ENCODE results near the gene KRT14. TPM values are rescaled to one million over a fixed set of nuclear protein-coding genes. Genes with fewer than 3 reads are reported as not detected.
"Not testable (repeated sequence)": the region's sequence is repeated elsewhere in the genome, so short reads cannot be mapped to it uniquely, and the experiment has no call there.

KRT14 gene
- total RNA-seq, 3 donors from 2014 or later: not detected

- no peak for ATAC-seq
Measured at GRCh38 chr17:41599680-41600079, 13.0 kb upstream of the KRT14 start.

GRCh38 chr17:41595585-41595984 lies 8.9 kb upstream of the KRT14 start:
- no peak for DNase-seq
- Mint-ChIP-seq H3K4me3 (no peak overlapping the region), H3K27me3 (ENCODE audit: low read depth) (peaks cover 16% of the 10 kb centered on the region), H3K4me1 (ENCODE audit: low read depth) (no peaks in the 10 kb centered on the region), H3K9me3 (no peaks in the 10 kb centered on the region), H3K36me3 (ENCODE audit: insufficient read depth) (no peaks in the 10 kb centered on the region)
- ATAC-seq: no peak

More at GRCh38 chr17:41599680-41600079, 13.0 kb upstream of the KRT14 start:
- no peaks in the 10 kb centered on the region for H3K4me1 Mint-ChIP-seq (ENCODE audit: low read depth)
- no peaks in the 10 kb centered on the region for H3K9me3 Mint-ChIP-seq
- H3K4me3 Mint-ChIP-seq: no peak overlapping the region
- DNase-seq: no peak
- no peaks in the 10 kb centered on the region for H3K36me3 Mint-ChIP-seq (ENCODE audit: insufficient read depth)
- peaks cover 12% of the 10 kb centered on the region for H3K27me3 Mint-ChIP-seq (ENCODE audit: low read depth)

DNA sequence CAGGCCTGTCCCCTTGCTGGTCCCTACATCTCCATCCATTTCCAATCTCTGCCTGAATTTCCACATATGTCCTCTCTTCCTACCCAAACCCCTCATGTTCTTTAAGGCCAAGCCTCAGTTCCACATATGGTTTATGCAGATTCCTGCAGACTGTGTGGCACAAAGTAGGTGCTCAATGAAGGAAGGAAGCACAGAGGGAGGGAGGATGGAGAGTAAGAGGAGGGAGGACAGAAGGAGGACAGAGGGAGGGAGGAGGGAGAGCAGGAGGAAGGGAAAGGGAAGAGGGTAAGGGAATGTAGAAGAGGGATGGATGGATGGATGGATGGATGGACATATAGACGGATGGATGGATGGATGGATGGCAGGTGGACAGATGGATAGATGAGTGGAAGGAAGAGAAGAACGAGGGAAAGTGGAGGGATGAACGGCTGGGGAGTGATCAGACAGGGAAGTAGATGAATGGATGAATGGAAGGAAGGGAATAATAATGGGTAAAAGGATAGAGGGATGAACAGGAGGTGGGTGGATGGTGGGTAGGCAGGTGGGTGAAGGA lies 7.7 kb upstream of the KRT14 start:
- no peaks in the 10 kb centered on the region for H3K9me3 Mint-ChIP-seq
- H3K4me1 Mint-ChIP-seq (ENCODE audit: low read depth): no peaks in the 10 kb centered on the region
- no peak overlapping the region for H3K4me3 Mint-ChIP-seq
- no peaks in the 10 kb centered on the region for H3K36me3 Mint-ChIP-seq (ENCODE audit: insufficient read depth)
- ATAC-seq (no peak), DNase-seq (no peak)
- H3K27me3 Mint-ChIP-seq (ENCODE audit: low read depth): peaks cover 20% of the 10 kb centered on the region

DNA sequence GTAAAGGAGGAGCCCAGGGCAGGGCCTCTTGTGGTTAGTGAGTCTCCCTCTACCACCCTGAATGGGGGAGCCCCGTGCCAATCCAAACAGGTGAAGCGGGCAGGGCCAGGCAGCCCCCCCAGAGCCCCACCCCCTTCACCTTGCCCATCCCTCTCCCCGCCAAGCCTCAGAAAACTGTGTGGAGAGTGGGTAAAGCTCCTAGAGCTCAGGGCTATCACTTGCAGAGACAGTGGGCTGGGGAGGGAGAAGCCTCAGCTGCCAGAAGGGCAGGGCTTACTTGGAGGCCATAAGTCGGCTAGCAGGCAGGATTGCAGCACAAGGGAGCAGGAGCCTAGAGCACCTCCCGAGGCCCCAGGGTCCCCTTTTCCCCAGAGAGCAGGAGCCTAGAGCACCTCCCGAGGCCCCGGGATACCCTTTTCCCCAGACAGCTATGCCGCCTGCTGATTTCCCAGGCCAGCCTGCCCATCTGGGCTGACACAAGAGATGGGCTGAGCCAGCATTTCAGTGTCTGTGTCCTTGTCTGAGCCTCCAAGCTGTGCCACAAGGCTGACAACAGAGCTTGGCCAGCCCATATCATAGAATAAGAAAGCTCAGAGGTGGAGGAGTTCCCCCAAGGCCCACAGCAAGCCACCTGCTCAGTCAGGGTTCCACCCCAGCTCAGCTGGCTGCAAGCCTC lies 6.7 kb upstream of the KRT14 start:
- DNase-seq (no peak), ATAC-seq (no peak)
- H3K4me1 Mint-ChIP-seq (ENCODE audit: low read depth): no peaks in the 10 kb centered on the region
- no peaks in the 10 kb centered on the region for H3K9me3 Mint-ChIP-seq
- H3K27me3 Mint-ChIP-seq (ENCODE audit: low read depth): peaks cover 24% of the 10 kb centered on the region
- no peaks in the 10 kb centered on the region for H3K36me3 Mint-ChIP-seq (ENCODE audit: insufficient read depth)
- H3K4me3 Mint-ChIP-seq: no peak overlapping the region

DNA sequence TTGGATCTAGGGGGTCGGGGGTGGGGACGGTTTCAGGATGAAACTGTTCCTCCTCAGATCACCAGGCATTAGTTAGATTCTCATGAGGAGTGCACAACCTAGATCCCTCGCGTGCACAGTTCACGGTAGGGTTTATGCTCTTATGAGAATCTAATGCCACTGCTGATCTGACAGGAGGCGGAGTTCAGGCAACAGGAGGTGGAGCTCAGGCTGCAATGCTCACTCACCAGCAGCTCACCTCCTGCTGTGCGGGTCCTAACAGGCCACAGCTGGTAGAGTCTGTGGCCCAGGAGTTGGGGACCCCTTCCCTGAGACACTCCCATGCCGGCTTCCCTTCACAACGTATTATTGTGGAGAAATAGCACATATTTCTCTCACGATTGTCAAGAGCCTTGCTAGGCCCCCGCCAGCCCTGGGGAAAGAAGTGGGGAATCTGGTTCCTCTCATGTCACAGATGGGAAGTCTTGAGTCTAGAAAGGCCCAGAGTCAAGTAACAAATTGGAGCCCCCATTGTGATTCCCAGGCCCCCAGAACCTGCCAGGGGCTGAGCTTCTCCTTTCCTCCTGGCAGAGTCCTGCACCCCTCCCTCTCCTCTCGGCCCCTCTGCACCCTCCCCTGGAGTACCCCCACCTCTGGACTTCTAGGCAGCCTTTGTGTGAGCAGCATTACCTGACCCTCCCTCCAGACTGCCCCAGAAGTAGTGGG lies 6.1 kb upstream of the KRT14 start:
- H3K36me3 Mint-ChIP-seq (ENCODE audit: insufficient read depth): no peaks in the 10 kb centered on the region
- ATAC-seq (no peak), DNase-seq (no peak)
- no peaks in the 10 kb centered on the region for H3K9me3 Mint-ChIP-seq
- H3K27me3 Mint-ChIP-seq (ENCODE audit: low read depth): peaks cover 24% of the 10 kb centered on the region
- H3K4me1 Mint-ChIP-seq (ENCODE audit: low read depth): no peaks in the 10 kb centered on the region
- no peak overlapping the region for H3K4me3 Mint-ChIP-seq

- Mint-ChIP-seq H3K27me3 (ENCODE audit: low read depth) (peaks cover 26% of the 10 kb centered on the region), H3K4me1 (ENCODE audit: low read depth) (no peaks in the 10 kb centered on the region), H3K4me3 (no peak overlapping the region), H3K36me3 (ENCODE audit: insufficient read depth) (no peaks in the 10 kb centered on the region), H3K9me3 (no peaks in the 10 kb centered on the region)
- no peak for ATAC-seq
- DNase-seq: no peak
Measured at GRCh38 chr17:41589301-41589700, 2.6 kb upstream of the KRT14 start.

GRCh38 chr17:41588126-41588810 lies 1.6 kb upstream of the KRT14 start:
- no peaks in the 10 kb centered on the region for H3K9me3 Mint-ChIP-seq

DNA sequence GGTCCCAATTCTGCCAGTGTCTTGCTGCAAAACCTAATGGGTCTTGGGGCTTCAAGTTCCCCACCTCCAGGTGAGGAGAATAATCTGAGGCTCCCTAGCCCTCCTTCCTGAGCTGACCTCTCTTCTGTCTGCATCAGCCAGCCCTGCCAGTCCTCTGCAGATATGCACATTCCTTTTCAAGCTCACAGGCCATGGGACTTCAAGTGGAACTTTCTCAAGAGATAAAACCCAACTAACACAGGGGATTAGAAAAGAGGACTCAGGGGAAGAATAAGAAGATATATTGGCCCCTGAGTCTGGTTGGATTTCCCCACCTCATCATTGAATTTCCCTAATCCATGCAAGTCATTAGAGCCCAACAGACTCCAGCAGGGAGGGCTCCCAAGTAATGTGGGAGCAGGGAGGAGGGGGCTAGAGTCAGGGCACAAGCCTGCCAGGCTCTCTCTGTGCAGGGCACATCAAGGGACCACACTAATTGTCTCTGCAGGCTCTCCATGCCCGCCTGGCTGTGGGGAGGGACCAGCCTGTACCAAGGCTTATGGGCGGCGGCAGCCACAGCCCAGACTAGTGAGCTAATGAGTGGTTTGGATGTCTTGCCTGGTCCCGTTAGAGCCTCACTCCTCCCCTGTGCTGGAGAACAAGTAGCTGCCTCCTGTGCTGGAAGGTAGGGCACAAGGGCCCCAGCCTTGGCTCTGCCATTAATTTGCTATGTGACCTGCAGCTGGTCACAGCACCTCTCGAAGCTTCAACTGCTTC lies 1.2 kb downstream of the KRT14 start:
- DNase-seq (no peak), ATAC-seq (no peak)
- no peaks in the 10 kb centered on the region for H3K4me1 Mint-ChIP-seq (ENCODE audit: low read depth)
- H3K9me3 Mint-ChIP-seq: no peaks in the 10 kb centered on the region
- H3K4me3 Mint-ChIP-seq: no peak overlapping the region
- H3K36me3 Mint-ChIP-seq (ENCODE audit: insufficient read depth): no peaks in the 10 kb centered on the region
- H3K27me3 Mint-ChIP-seq (ENCODE audit: low read depth): peaks cover 27% of the 10 kb centered on the region

More at GRCh38 chr17:41588126-41588810, 1.6 kb upstream of the KRT14 start:
- Mint-ChIP-seq H3K36me3 (ENCODE audit: insufficient read depth) (no peaks in the 10 kb centered on the region), H3K4me3 (no peak overlapping the region), H3K27me3 (ENCODE audit: low read depth) (peaks cover 25% of the 10 kb centered on the region), H3K4me1 (ENCODE audit: low read depth) (no peaks in the 10 kb centered on the region)
- ATAC-seq (no peak), DNase-seq (no peak)

DNA sequence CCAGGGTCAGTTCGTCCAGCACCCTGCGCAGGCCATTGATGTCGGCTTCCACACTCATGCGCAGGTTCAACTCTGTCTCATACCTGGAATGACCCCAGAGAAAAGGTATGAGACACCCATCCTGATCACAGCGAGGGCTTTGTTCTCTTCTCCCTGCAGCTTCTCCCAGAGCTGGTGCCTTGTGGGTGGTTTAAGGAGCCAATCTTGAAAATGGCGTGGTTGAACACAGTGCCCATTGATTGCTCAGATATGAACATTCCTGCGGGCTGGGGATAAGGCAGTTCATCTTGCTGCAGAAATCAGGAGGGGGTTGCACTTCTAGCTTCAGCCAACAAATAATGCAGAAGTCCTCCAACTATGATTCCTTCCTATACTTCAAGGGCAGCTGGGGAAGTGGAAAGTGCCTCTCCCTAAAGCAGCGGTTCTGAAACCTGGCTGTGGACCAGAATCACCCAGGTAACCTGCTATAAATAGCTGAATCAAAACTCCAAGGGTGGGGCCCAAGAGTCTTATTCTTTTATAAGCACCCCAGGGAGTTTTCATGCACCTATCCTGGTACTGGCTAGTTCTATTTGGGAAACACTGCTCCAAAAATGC lies 2.3 kb downstream of the KRT14 start:
- H3K4me3 Mint-ChIP-seq; H3K36me3 Mint-ChIP-seq (ENCODE audit: insufficient read depth); H3K4me1 Mint-ChIP-seq (ENCODE audit: low read depth); ATAC-seq; H3K9me3 Mint-ChIP-seq; DNase-seq: not testable (repeated sequence)
- peaks cover 34% of the 10 kb centered on the region for H3K27me3 Mint-ChIP-seq (ENCODE audit: low read depth)

- Mint-ChIP-seq H3K9me3 (no peaks in the 10 kb centered on the region), H3K36me3 (ENCODE audit: insufficient read depth) (no peaks in the 10 kb centered on the region), H3K4me1 (ENCODE audit: low read depth) (no peaks in the 10 kb centered on the region), H3K27me3 (ENCODE audit: low read depth) (peaks cover 37% of the 10 kb centered on the region), H3K4me3 (no peak overlapping the region)
- DNase-seq (no peak), ATAC-seq (no peak)
Measured at GRCh38 chr17:41583137-41584127, 3.3 kb downstream of the KRT14 start.

DNA sequence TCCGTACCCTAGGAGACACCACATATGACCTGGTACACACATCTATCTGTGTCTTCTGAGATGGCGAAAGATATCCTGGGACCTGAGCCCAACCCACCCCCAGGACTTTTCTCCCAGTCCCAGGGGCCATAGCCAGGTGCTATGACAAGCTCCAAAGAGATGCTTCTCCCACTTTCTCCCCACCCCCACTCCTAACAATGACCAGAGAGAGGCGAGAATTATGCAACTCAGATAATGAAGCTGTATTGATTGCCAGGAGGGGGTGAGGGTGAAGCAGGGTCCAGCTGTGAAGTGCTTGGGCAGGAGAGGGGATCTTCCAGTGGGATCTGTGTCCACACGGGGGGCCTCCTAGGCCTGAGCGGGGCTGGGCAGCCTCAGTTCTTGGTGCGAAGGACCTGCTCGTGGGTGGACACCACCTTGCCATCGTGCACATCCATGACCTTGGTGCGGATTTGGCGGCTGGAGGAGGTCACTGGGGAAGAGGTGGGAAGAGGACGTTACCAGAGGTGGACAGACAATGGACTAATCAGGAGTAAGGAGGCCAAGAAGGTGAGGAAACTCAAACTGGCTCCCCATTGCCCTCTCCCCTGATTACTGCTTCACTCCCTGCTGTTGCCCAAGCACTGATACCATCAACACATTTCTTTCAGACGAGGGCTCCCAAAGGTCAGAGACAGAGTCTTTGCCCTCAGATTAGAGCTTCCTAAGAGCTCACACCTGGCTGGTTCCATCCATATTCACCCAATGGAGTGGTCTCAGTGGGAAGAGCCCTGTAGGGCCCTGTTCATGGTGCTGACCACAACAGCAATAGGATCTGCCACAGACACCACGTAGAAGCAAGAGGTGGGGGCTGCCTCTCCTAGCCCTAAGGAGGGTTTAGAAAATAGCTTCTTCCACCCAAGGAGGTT lies 4.4 kb downstream of the KRT14 start:
- not testable (repeated sequence) for H3K9me3 Mint-ChIP-seq; H3K4me1 Mint-ChIP-seq (ENCODE audit: low read depth); DNase-seq; H3K36me3 Mint-ChIP-seq (ENCODE audit: insufficient read depth); H3K4me3 Mint-ChIP-seq; ATAC-seq
- H3K27me3 Mint-ChIP-seq (ENCODE audit: low read depth): peaks cover 44% of the 10 kb centered on the region

- Mint-ChIP-seq H3K27me3 (ENCODE audit: low read depth) (peaks cover 50% of the 10 kb centered on the region), H3K36me3 (ENCODE audit: insufficient read depth) (no peaks in the 10 kb centered on the region), H3K4me3 (no peak overlapping the region), H3K4me1 (ENCODE audit: low read depth) (no peaks in the 10 kb centered on the region), H3K9me3 (no peaks in the 10 kb centered on the region)
- DNase-seq (no peak), ATAC-seq (no peak)
Measured at GRCh38 chr17:41581366-41582060, 5.2 kb downstream of the KRT14 start.

Data from activated T-cell treated with anti-CD3 and anti-CD28 coated beads, Interleukin-2, amount 50 U/mL, for 4 hours (primary cell).